Effector memory CD8-positive, alpha-beta T cell (primary cell): ENCODE results near the gene TSPAN6.

Experiments used
- ATAC-seq: fragments of 150-1000 bp; cut with Tn5 transposase; replicated peaks from 2 replicates; pipeline ENCODE4 v1.10.0; 2021; ENCODE audit warnings: mild to moderate bottlenecking, moderate library complexity
- DNase-seq, 3 experiments: peaks; one replicate each; pipeline ENCODE4 v3.0.0; 2021
- H3K27ac Mint-ChIP-seq, 2 donors: one replicate each; pipeline ENCODE4 v1.8.0; 2022; ENCODE audit warnings: mild to moderate bottlenecking in 2 of 2, mixed read lengths in 2 of 2, moderate library complexity in 2 of 2
- H3K27me3 Mint-ChIP-seq, 2 donors: one replicate each; pipeline ENCODE4 v1.8.0; 2022; ENCODE audit warnings: mixed read lengths in 2 of 2
- H3K36me3 Mint-ChIP-seq: one replicate; pipeline ENCODE4 v1.8.0; 2022; ENCODE audit warnings: mild to moderate bottlenecking, moderate library complexity, mixed read lengths; ENCODE audit not compliant: insufficient read depth
- H3K4me1 Mint-ChIP-seq, 2 donors: one replicate each; pipeline ENCODE4 v1.8.0; 2022; ENCODE audit warnings: low read depth in 2 of 2, mixed read lengths in 2 of 2
- H3K4me3 Mint-ChIP-seq, 2 donors: one replicate each; pipeline ENCODE4 v1.8.0; 2022; ENCODE audit warnings: mild to moderate bottlenecking in 2 of 2, mixed read lengths in 2 of 2, moderate library complexity in 2 of 2
- H3K9me3 Mint-ChIP-seq, 2 donors: one replicate each; pipeline ENCODE4 v1.8.0; 2022; ENCODE audit warnings: mixed read lengths in 2 of 2

Gene TSPAN6

GRCh38 chrX:100659431-100660137 lies 23.0 kb upstream of the TSPAN6 start:
- peaks cover 6 to 14% of the 10 kb centered on the region in 2 donors for H3K27me3 Mint-ChIP-seq
- no peak for DNase-seq
- ATAC-seq, result no peak
- H3K27ac Mint-ChIP-seq, result no peak overlapping the region
- H3K4me3 Mint-ChIP-seq, result no peak overlapping the region
- no peaks in the 10 kb centered on the region for H3K4me1 Mint-ChIP-seq
- H3K36me3 Mint-ChIP-seq, result no peaks in the 10 kb centered on the region
- no peaks in the 10 kb centered on the region for H3K9me3 Mint-ChIP-seq

GRCh38 chrX:100658941-100659381 lies 22.4 kb upstream of the TSPAN6 start:
- Mint-ChIP-seq H3K27me3 (peaks cover 6 to 14% of the 10 kb centered on the region in 2 donors), H3K9me3 (no peaks in the 10 kb centered on the region), H3K4me1 (no peaks in the 10 kb centered on the region), H3K4me3 (no peak overlapping the region), H3K36me3 (no peaks in the 10 kb centered on the region), H3K27ac (no peak overlapping the region)
- no peak for DNase-seq
- ATAC-seq, result no peak

- Mint-ChIP-seq H3K9me3 (no peaks in the 10 kb centered on the region), H3K36me3 (no peaks in the 10 kb centered on the region), H3K27ac (no peak overlapping the region), H3K4me3 (no peak overlapping the region), H3K27me3 (no peaks in the 10 kb centered on the region), H3K4me1 (no peaks in the 10 kb centered on the region)
- DNase-seq, result no peak
- ATAC-seq, result no peak
Observed at GRCh38 chrX:100654261-100654660, 17.7 kb upstream of the TSPAN6 start.

GRCh38 chrX:100652266-100652665 lies 15.7 kb upstream of the TSPAN6 start:
- DNase-seq (no peak), ATAC-seq (no peak)
- Mint-ChIP-seq H3K4me3 (no peak overlapping the region), H3K27ac (no peak overlapping the region), H3K36me3 (no peaks in the 10 kb centered on the region), H3K9me3 (no peaks in the 10 kb centered on the region), H3K27me3 (no peaks in the 10 kb centered on the region), H3K4me1 (no peaks in the 10 kb centered on the region)

GRCh38 chrX:100650841-100651240 lies 14.2 kb upstream of the TSPAN6 start:
- ATAC-seq (no peak), DNase-seq (no peak)
- Mint-ChIP-seq H3K4me1 (no peaks in the 10 kb centered on the region), H3K27me3 (no peaks in the 10 kb centered on the region), H3K9me3 (no peaks in the 10 kb centered on the region), H3K4me3 (no peak overlapping the region), H3K27ac (no peak overlapping the region), H3K36me3 (no peaks in the 10 kb centered on the region)

GRCh38 chrX:100649550-100650356 lies 13.1 kb upstream of the TSPAN6 start:
- Mint-ChIP-seq H3K9me3 (no peaks in the 10 kb centered on the region), H3K4me1 (no peaks in the 10 kb centered on the region), H3K27ac (no peak overlapping the region), H3K27me3 (no peaks in the 10 kb centered on the region), H3K36me3 (no peaks in the 10 kb centered on the region), H3K4me3 (no peak overlapping the region)
- no peak for DNase-seq
- no peak for ATAC-seq

- Mint-ChIP-seq H3K36me3 (no peaks in the 10 kb centered on the region), H3K9me3 (no peaks in the 10 kb centered on the region), H3K27ac (no peak overlapping the region), H3K4me1 (no peaks in the 10 kb centered on the region), H3K27me3 (peaks cover 6 to 9% of the 10 kb centered on the region in 2 donors), H3K4me3 (no peak overlapping the region)
- DNase-seq (no peak), ATAC-seq (no peak)
Observed at GRCh38 chrX:100648458-100649417, 12.1 kb upstream of the TSPAN6 start.

- peaks cover 6 to 11% of the 10 kb centered on the region in 2 donors for H3K27me3 Mint-ChIP-seq
- H3K4me1 Mint-ChIP-seq, result no peaks in the 10 kb centered on the region
- ATAC-seq (no peak), DNase-seq (no peak)
- H3K9me3 Mint-ChIP-seq, result no peaks in the 10 kb centered on the region
- no peak overlapping the region for H3K4me3 Mint-ChIP-seq
- no peaks in the 10 kb centered on the region for H3K36me3 Mint-ChIP-seq
- no peak overlapping the region for H3K27ac Mint-ChIP-seq
Observed at GRCh38 chrX:100647739-100648138, 11.1 kb upstream of the TSPAN6 start.

GRCh38 chrX:100647095-100647494 lies 10.5 kb upstream of the TSPAN6 start:
- no peak overlapping the region for H3K4me3 Mint-ChIP-seq
- ATAC-seq (no peak), DNase-seq (no peak)
- peaks cover 6 to 11% of the 10 kb centered on the region in 2 donors for H3K27me3 Mint-ChIP-seq
- H3K27ac Mint-ChIP-seq, result no peak overlapping the region
- H3K36me3 Mint-ChIP-seq, result no peaks in the 10 kb centered on the region
- no peaks in the 10 kb centered on the region for H3K9me3 Mint-ChIP-seq
- H3K4me1 Mint-ChIP-seq, result no peaks in the 10 kb centered on the region

GRCh38 chrX:100645106-100645505 lies 8.5 kb upstream of the TSPAN6 start:
- Mint-ChIP-seq H3K27me3 (peaks cover 14 to 21% of the 10 kb centered on the region in 2 donors), H3K4me1 (no peaks in the 10 kb centered on the region), H3K36me3 (no peaks in the 10 kb centered on the region), H3K4me3 (no peak overlapping the region), H3K27ac (no peak overlapping the region), H3K9me3 (no peaks in the 10 kb centered on the region)
- DNase-seq, result no peak
- ATAC-seq, result no peak

GRCh38 chrX:100643956-100644860 lies 7.6 kb upstream of the TSPAN6 start, which contains the start of gene SRPX2:
TSS of gene SRPX2 (plus strand) at chrX:100644199. CDS start at chrX:100646323, 2,124 bp downstream.
- ATAC-seq, result no peak
- H3K4me3 Mint-ChIP-seq, result no peak within 1 kb of the TSS
- H3K36me3 Mint-ChIP-seq, result no peaks in the 10 kb centered on the region
- H3K4me1 Mint-ChIP-seq, result no peaks in the 10 kb centered on the region
- peaks cover 21 to 30% of the 10 kb centered on the region in 2 donors for H3K27me3 Mint-ChIP-seq
- H3K9me3 Mint-ChIP-seq, result no peaks in the 10 kb centered on the region
- no peak within 1 kb of the TSS for H3K27ac Mint-ChIP-seq
- DNase-seq, result no peak

GRCh38 chrX:100643212-100643611 lies 6.6 kb upstream of the TSPAN6 start:
- no peak overlapping the region for H3K27ac Mint-ChIP-seq
- H3K4me1 Mint-ChIP-seq, result no peaks in the 10 kb centered on the region
- peaks cover 21 to 31% of the 10 kb centered on the region in 2 donors for H3K27me3 Mint-ChIP-seq
- no peaks in the 10 kb centered on the region for H3K36me3 Mint-ChIP-seq
- DNase-seq (no peak), ATAC-seq (no peak)
- H3K9me3 Mint-ChIP-seq, result no peaks in the 10 kb centered on the region
- H3K4me3 Mint-ChIP-seq, result no peak overlapping the region
